Omental fat pad (tissue), 4 donors: Measurements from ENCODE around the gene HEATR1. TPM values are rescaled to one million over a fixed set of nuclear protein-coding genes. Genes with fewer than 3 reads are reported as not detected.
"Not testable (repeated sequence)": the region's sequence is repeated elsewhere in the genome, so short reads cannot be mapped to it uniquely, and the experiment has no call there.

Experiments used
- ATAC-seq: fragments of 150-250 bp; one replicate; pipeline ENCODE4 v1.9.1; 2016; ENCODE audit warnings: mild to moderate bottlenecking, moderate library complexity; ENCODE audit not compliant: low FRiP score
- DNase-seq: peaks from one replicate; pipeline ENCODE4 v3.0.0-alpha.2; 2019; ENCODE audit warnings: low spot score
- CTCF ChIP-seq, 3 donors: fragments of 450-650 bp; IDR thresholded peaks; one replicate each; pipeline ENCODE4 v1.5.1; 2016 to 2017; ENCODE audit warnings: antibody characterized with exemption in 3 of 3, mild to moderate bottlenecking in 3 of 3, moderate library complexity in 2 of 3
- total RNA-seq, 4 donors: library from RNA; depleted of rRNA; stranded (reverse); fragments of >200 nt; gene quantifications; one replicate each; pipeline ENCODE4 v1.1.0, GENCODE V29; 2016

Gene HEATR1
- total RNA-seq, 4 donors from 2014 or later, result 25.9 to 75.4 (median 41.9) TPM

DNA sequence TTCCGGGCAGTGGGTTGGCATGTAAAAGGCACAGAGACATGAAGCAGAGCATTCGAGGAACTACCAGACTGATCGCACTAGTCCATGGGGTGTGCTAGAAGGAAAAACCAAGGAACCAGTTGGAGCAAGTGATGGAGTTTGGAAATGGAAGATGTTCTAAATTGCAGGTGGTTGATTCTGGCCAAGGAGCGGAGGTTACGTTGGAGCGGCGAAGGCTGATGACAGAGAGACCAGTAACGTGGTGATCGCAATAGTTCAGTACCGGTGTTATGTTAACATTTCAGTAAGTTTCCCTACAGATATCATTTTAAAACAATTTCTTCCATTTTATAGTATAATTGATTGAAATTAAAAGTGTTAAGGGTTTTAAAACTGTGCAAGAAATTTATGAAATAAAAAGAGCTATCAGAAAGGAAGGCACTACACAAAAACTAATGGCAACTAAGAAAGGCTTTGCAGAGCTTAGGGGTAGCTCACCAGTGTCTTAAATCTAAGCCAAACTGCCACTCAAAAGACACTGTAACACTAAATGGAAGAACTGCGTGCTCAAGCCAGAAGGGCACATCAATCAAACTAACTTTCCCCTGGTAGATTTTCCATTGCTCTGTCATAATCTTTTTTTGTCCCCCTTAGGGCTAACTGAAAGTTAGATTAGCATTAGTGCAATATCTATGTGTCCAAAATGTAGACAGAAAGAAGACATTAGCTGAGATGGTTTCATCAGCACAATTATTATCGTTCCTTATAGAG lies 11.3 kb upstream of the HEATR1 start:
- no peak for TF ChIP-seq CTCF (IDR thresholded peaks at IDR 0.05)
- DNase-seq (no peak), ATAC-seq (no peak)

GRCh38 chr1:236612349-236612748 lies 8.0 kb upstream of the HEATR1 start:
- ATAC-seq, result no peak
- no peak for TF ChIP-seq CTCF (IDR thresholded peaks at IDR 0.05)
- DNase-seq, result no peak

GRCh38 chr1:236608930-236609726 lies 4.8 kb upstream of the HEATR1 start:
- no peak for ATAC-seq
- TF ChIP-seq CTCF (IDR thresholded peaks at IDR 0.05), result no peak
- DNase-seq, result no peak

DNA sequence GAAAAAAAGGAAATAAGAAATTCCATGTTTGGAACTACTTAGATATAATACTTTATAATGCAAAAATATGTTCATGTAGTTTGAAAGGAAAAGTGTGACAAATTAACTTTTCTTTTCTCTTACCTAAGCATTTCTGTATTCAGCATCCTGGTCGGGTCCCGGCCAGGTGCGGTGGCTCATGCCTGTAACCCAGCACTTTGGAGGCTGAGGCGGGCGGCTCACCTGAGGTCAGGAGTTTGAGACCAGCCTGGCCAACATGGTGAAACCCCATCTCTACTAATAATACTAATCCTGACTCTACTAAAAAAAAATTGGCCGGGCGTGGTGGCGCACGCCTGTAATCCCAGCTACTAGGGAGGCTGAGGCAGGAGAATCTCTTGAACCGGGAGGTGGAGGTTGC lies 3.3 kb upstream of the HEATR1 start:
- DNase-seq, ATAC-seq: not testable (repeated sequence)

DNA sequence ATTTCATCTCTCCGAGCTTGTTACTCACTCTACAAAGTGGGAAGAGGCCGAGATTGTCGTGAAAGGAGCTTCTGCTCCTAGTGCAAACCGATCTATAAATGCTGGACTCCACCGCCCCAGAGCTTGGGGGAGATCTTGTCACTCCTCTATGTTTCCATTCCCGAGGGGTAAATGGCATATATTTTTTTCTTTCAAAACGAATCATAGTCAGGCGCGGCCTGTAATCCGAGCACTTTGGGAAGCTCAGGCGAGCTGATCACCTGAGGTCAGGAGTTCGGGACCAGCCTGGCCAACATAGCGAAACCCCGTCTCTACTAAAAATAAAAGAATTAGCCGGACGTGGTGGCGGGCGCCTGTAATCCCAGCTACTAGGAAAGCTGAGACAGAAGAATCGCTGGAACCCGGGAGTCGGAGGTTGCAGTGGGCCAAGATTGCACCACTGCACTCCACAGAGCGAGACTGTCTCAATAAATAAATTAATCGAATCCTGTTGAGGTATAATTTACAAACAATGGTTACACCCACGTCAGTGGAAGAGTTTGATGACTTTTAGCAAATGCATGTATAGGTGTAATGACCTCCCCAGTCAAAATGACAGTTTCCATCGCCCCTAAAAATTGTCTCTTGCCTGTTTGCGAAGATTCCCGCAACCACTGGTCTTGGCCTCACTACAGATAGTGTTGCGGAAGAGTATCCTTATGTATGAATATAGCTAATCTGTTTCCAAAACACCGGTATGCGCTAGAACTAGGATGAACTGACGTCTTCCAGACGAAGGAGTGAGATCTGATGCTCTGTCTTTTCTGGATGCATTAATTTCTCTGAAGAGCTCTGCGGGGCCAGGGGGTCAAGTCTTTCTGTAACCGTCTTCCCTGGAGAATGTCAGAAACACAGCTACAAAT lies 840 bp upstream of the HEATR1 start:
- ATAC-seq (no peak), DNase-seq (no peak)
- no peak for TF ChIP-seq CTCF (IDR thresholded peaks at IDR 0.05)

- DNase-seq (no peak), ATAC-seq (no peak)
- TF ChIP-seq CTCF (IDR thresholded peaks at IDR 0.05), result no peak
These were observed 2.1 kb downstream of the HEATR1 start for GRCh38 chr1:236602171-236602570.

GRCh38 chr1:236590553-236591150 lies 13.7 kb downstream of the HEATR1 start:
- ATAC-seq, result no peak
- no peak for TF ChIP-seq CTCF (IDR thresholded peaks at IDR 0.05)
- no peak for DNase-seq
